Upper lobe of left lung (tissue), 4 donors: ENCODE results near the gene SHISA5.

Experiments
- CTCF ChIP-seq, 6 experiments: fragments of 450-650 bp in 4 of 6; fragments of 200-600 bp in 2 of 6; sonication (generic) in 2 of 6; IDR thresholded peaks; one replicate each; pipeline ENCODE4 v1.5.1; 2016 to 2019; ENCODE audit warnings: antibody characterized with exemption in 6 of 6
- POLR2A ChIP-seq, 4 donors: fragments of 450-650 bp; IDR thresholded peaks; one replicate each; pipeline ENCODE4 v1.5.1; 2016 to 2017; ENCODE audit warnings: antibody characterized with exemption in 4 of 4, mild to moderate bottlenecking in 2 of 4

GRCh38 chr3:48528754-48529153 is 24.8 kb upstream of the SHISA5 start:
- TF ChIP-seq CTCF (IDR thresholded peaks at IDR 0.05) (no peak), POLR2A (IDR thresholded peaks at IDR 0.05) (no peak)
